HG03460 (cell line): ENCODE data around the gene SMTNL2.

ENCODE experiments used
- ATAC-seq: cut with Tn5 transposase; IDR thresholded peaks from one replicate; pipeline ENCODE4 v1.9.1; 2021; ENCODE audit not compliant: unreplicated experiment

SMTNL2 gene

DNA sequence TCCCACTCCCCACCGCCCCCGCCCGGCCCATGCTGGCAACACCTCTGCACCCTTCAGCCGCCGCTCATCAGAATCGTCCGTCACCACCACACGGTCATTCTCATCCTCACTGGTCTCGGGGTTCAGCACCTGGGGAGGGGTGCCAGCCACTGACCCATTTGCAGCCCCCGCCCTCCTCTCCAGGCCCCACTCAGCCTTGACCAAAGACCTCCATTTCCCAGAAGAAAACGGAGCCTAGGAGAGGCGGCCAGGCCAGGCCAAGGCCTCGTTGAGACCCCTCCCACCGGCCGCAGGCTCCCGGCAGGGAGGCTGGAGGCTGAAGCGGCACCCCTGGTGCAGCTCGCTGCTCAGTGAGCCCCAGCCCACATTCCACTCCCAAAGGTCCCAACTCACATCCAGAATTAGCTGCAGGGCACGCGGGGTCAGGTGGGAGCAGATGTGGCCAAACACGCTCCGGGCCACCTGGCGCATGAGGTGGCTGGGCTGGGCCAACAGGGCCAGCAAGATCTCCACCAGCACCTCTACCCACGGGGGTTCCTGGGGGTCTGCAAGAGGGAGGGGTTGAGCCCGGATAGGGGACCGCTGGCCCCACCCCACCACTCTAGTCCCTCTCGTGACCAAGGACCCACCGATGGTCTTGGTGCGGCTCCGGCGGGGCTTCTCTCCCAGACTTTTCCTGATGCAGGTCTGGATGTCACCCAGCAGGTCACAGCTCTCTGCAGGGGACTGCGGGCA, 38.9 kb upstream of the SMTNL2 start:
- no peak for ATAC-seq

DNA sequence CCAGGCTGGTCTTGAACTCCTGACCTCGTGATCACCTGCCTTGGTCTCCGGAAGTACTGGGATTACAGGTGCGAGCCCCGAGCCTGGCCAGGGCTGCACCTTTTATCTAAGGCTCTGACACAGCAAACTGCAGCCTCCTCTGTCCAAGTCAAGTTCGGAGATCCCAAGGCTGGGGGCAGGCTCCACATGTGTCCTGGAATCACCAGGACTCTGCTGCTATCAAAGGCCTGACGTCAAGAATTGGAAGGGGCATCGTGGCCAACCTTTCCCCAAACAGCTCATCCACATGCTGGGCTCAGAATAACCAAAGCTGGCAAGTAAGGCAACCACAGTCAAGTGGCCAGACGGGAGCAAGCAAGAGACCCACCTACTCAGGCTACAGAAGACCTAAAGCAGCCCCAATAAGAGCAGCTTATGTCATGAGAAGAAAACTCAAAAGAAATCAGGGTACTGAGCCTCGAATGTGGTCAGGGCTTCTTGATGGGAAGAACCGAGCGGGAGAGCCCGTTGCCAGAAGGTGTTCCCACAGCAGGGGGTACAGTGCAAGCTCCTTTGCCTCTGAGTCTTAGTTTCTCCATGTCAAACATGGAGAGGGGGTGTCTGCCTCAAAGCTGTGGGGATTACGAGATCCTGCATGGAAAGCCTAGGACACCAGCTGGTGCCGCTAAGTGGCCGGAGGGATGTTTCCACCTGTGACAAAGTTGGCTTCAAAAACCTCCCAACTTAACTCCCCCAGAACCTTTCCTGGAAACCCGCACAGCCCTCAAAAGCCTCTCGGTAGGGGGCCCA, 37.0 kb upstream of the SMTNL2 start:
- ATAC-seq, result no peak

DNA sequence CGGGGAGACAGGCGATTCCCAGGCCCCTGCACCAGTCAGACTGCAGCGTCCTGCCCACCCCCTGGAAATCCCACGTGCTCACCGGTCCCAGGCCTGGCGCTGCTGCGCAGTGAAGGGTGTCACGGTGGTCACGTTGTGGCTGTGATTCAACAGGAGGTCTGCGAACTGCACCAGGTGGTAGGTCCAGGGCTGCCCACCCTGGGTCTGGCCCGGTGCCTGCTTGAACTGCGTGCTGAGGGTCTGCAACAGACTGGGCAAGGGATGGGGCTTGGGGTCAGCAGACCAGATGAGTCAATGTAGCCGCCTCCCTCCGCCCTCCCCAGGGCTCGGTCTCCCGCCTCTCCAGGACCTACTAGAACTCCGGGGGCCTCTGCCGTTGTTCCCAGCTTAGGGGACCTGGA, 36.3 kb upstream of the SMTNL2 start:
- ATAC-seq, result no peak

DNA sequence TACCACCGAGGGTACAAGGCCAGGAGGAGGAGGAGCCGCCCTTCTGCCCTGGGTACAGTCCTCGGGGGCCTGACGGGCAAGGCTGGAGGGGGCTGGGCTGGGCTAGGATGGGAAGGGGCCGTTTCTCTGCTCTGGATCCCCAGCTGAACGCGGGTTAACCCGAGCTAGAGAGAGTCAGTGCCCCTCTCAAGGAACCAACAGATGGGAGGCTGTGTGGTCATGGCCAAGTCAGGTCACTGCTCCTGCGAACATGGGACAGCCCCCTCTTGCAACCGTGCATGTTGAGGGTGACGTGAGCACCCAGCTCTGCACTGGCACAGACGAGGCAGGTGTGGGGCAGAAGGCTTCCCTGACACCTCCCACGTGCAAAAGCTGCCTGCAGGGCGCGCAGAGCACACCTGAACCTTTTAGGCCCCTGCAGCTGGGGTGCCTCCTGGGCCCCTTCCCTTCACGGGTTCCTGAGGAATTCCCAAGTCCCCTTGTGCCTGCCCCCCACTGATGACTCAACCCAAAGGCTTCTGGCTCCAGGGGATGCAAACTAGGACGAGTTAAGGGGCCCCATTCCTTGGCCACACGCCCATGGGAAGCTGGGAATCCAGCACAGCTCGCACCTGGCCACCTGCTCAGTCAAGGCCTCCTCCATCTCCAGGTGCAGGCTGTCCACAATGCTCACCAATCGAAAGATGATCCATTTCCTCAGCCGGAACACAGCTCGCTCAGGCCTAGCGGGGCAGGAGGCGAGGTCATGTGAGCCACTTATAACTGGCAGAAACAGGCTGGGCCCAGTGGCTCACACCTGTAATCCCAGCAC, 35.4 kb upstream of the SMTNL2 start:
- ATAC-seq, result no peak

DNA sequence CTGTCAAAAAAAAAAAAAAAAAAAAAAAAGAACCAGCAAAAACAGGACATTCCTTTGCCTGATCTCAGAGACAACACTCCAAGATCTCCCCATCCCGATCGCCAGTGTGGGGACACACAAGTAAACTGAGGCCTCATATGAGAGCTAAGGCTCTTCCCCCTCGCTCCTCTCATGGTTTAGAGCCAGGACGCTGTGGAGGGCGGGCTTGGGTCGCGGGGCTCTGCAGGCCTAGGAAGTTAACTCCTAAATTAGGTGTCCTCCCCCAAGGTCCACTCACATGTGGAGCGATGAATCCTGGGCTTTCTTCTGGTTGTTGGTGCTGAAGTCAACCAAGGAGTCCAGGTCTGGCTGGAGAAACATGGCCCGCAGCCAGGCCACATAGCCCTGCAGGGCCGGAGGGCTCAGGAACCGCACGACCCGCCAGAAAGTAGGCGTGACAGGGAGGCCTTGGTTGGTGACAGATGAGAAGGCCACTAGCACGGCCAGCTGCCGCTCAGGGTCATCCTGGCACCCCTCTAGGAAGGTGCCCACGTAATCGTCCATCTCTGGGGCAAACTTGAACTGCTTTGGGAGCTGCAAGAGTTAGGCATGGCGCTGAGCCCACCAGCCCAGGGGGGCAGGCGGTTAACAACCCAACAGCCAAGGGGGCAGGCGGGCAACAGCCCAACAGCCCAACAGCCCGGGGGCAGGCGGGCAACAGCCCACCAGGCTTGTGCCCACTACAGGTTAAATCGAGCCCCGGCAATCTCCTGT, 34.4 kb upstream of the SMTNL2 start:
- ATAC-seq, result no peak

DNA sequence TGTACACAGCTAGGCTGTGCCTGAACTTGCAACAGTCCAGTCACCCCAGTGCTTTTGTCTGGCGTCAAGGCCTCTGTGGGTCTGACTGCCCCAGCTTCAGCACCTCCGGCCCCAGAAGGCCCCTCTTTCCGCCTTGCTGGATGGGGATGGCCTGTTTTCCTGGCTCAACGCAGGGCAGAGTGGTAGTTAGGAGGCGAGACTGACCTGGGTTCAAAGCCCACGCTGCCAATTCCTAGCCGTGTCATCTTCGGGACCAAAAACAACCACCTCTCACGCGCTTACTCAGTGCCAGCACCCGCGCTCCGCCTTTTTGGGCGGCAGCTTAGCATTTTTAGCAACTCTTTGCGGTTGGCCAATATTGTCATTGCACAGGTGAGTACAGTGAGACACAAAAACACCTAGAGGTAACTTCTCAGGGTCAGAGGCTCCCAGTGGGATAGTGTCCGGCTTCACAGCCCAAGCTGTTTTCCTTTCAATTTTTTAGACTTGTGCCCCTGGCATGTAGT, 33.7 kb upstream of the SMTNL2 start:
- ATAC-seq, result no peak

DNA sequence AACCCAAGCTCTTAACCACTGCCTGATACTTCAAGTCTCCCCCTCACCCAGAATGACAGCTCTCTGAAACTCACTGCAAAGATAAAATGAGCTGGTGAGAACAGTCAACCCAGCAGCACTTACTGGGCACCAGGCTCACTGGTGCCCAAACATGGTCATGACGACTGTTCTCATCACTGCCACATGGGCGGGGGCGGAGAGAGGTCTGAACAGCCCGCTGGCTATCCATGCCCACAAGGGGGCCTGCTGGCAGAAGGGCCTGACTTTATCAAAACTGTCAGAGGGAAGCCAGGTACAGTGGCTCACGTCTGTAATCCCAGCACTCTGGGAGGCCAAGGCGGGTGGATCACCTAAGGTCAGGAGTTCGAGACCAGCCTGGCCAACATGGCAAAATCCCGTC, 33.2 kb upstream of the SMTNL2 start:
- no peak for ATAC-seq

DNA sequence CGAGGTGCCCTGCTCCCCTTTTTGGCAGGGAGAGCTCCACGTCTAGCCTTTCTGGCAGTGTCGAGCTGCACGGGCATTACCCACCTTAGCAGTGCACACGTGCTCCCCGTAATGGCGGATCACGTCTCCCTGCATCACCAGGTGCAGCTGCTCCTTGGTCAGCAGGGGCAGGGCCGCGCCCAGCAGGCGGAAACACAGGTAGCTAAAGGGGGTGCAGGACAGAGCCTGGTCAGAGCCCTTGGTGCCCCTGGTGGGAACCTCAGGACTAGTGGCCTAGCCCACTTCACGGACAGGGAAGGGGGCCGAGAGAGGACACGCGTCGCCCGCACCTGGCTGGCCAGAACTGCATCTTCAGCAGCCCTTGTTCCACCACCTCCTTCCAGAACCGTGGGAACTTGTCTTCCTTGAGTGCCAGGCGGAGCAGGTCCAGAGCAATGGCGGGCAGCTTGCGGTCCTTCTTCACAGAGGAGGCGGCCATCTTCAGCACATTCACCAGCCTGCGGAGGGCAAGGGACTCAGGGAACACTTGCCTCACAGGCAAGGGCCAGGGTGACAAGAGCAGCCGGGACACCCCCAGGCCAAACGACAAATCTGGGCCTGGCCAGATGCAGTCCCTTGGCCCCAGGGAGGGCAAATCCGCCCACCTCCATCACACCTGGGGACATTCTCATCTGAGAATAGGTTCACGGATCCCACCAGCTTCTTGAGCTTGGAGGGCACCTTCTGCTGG, 32.4 kb upstream of the SMTNL2 start:
- no peak for ATAC-seq

DNA sequence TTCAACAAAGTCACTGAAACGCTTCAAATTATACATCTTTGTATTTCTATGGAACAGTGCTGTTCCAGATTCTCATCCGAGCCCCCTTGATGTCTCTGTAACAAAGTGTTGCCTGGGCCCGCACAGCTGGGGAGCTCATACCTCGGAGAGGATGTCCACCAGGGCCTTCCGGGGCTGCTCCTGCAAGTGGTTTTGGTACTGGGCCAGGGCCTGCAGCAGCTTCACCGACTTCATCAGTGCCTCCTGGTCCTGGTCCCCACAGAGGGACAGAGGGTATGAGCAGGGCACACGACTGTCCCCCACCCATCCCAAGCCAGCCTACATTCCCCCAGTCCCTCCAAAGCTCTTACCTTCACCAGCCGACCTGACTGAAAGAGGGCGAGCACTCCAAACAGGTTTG, 30.7 kb upstream of the SMTNL2 start:
- ATAC-seq, result no peak

DNA sequence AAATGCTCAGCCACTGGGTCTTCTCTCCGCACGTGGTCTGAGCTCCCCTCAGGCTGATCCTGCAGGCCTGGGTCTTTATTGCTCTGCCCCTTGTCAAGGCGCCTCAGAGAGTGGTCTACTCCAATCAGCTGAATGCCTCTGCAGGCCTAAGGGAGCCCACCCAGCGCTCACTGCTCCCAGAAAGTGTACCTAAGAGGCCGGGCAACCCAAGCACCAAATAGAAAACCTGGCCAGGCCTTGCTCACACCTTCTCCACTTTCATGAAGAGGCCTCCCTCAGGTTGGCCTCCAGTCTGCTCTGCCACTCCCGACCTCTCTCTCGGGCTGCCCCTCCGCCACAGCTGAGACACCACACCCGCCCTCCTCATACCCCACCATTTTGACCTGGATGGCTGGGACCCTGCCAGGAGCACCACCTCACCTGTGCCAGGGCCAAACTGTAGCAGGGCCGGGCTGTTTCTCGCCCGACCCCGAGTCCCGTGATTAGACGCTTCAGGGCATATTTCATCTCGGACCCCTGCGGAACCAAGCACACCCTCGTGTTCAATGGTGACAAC, 29.8 kb upstream of the SMTNL2 start:
- ATAC-seq, result peak; percentile 4

DNA sequence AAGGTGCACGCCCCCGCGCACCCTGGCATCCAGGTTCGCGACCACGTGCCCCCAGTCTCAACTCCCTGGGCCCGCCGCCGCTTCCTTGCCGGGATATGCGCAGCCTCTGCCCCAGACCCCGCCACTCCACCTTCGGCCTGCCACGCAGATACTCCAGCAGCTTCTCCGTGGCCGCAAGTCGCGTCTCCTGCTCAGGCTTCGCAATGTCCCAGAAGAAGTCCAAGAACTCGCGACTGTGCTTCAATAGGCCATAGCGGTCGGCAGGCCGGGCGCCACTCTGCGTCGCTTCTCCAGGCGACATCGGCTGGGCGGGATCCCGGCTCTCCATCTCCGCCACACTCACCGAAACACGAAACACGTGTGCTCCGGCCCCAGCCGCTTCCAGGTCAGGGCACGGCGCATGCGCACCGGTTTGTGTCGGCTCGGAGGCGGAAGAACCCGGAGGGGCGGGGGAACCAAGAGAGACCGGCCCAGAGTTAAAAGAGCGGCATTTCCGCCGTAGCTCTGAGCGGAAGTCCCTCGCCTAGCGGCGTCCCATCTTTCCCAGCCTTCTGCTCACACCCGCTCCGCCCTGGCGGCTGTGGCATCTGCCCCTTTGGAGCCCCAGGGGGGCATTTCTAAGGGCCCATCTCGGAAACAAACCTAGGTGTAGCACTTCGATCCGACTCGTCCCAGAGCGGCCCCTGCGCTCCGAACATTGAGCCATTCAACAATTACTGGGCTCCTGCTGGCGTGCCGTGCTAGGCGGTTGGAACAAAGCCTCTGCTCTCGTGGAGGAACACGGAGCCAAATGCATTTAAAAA, 29.1 kb upstream of the SMTNL2 start, which contains the start of gene MYBBP1A:
Gene MYBBP1A, minus strand, starts transcription at position 388 of the 803 bp plus-strand sequence. Its CDS starts 60 bp downstream, at position 328.
- peak; percentile 70 for ATAC-seq

DNA sequence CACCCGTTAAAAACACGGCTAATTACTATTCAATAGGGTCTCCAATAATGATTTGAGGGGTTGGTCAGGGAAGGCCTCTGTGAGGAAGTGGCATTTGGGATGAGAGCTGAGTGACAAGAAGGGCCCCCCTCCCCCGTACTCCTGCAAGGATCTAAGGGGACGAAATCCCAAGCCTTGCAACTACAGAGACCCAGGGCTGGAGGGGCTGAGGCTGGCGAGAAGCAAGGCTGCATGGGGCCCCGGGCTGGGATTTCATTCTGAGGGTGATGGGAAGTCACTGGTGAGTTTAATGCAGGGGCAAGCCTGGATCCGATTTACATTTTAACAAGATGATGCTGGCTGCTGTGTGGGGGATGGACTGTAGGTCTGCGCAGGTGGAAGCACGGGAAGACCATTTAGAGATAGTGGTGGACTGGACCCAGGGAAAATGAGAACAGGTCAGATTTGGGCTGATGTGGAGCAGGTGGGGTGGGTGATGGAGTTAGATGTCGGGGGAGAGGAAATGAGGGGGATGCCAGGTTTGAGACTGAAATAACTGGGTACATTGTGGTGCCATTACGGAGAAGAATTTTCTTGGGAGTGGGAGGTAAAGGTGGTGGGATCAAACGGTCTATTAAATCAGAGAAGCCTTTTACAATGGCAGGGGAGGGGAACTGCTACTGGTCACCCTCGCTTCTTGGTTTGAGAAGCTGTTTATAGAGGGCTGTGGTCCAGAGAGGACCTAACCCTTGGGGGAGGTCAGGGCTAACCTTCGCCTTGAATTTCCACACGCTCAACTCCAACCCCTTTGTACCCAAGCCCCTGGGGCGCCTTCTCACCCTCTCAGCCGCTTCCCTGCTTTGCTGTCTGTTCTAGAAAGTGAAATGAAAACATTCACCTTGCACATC, 28.2 kb upstream of the SMTNL2 start:
- ATAC-seq, result no peak

DNA sequence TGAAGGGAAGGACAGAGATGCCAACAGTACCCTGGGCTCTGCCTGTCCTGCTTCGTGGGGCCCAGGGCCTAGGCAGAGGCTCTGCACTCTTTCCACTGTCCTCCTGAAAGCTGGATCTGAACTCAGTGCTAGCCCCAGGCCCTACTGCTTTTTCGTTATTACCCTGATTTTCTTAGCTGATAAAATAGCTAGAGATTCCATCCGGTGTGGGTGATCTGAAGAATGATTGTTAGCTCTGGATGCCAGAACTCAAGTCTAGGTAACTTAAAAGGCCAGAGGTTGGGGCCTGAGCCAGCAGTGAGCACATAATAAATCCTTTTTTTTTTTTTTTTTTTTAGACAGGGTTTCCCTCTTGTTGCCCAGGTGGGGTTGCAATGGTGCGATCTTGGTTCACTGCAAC, 27.3 kb upstream of the SMTNL2 start:
- ATAC-seq, result no peak

DNA sequence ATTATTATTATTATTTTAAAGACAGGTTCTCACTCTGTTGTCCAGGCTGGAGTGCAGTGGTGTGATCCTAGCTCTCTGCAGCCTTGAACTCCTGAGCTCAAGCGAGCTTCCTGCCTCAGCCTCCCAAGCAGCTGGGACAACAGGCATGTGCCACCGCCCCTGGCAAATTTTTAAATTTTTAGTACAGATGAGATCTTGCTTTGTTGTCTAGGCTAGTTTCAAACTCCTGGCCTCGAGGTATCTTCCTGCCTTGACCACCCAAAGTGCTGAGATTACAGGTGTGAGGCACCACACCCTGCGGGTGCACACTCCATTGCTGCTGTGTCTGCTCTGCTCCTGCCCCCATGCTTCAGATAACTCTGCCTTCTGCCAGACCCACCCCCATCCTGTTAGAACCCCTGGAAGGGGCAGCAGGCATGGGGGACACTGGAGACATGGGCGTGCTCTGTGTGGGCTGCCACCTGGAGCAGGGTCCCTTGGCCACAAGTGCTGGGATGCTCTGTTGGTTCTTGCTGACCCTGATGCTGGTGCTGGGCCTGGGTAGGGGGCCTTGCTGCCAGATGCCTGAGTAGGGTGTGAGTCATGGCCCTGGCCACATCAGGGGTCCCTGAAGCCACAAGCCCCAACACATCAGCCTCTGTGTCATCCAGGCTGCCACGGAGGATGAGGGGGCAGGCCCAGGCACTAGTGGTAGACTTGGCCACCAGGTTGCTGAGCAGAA, 26.5 kb upstream of the SMTNL2 start:
- ATAC-seq, result no peak

DNA sequence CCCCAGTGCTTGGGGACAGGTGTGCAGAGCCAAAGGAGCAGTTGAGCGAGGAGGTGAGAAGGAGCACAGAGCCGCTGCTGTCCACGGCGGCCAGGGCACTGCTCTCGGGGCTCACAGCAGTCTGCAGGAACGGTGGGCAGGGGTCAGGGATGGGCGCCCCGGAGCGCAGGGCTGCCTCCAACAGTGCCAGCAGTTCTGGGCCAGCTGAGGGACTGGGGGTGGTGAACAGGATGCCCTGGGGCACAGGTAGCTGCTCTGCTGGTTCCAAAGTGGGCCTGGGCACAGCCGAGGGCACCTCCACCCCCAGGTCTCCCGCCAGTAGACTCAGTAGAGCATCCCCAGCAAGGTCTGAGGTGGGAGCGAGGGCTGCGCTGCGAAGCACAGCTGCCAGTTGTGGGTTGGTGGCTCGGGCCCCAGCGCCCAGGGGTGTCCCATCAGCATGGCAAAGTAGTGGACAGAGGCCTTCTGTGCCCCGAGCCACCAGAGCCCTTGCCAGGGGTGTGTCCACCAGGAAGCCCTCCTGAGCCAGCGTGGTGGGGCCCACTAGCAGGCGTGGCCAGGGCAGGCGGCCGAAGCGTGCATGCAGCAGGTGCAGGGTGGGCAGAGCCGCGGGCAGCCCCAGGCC, 25.9 kb upstream of the SMTNL2 start:
- ATAC-seq, result no peak

DNA sequence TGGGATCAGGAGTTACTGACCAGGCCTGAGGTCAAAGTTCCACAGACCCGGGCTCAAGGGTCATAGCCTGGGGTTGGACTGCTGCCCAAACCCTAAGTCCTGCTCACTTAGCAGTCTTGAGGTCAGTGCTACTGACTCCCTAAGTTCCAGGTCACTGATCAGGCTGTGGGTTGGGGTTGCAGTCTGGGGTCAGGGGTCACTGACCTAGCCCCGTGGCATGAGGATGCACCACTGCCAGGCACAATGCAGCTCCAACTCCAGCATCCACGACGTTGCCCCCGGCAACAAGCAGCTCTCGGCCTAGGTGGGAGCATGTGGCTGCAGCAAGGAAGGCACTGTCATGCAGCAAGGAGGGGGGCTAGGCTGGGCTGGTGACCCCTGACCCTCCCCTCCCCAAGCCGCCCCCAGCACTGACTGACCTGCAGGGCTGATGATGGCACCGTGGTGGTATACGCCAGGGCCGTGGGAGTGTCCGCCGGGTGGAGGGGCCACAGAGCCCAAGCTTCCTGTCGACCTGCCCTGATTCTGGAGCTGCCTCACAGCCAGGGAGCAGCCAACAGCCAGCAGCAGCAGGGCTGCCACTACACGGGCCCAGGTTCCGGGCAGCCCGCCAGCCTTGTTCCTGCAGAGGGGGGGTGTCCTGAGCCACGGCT, 25.1 kb upstream of the SMTNL2 start:
- ATAC-seq, result no peak
